Stimulated activated CD8-positive, alpha-beta memory T cell treated with anti-CD3 and anti-CD28 coated beads, Interleukin-12 subunit alpha, Interleukin-12 subunit beta, amount 100 ng/mL, for 24 hours (primary cell): ENCODE data around the gene HOXA13.

Source experiments
- DNase-seq: peaks from one replicate; pipeline ENCODE4 v3.0.0-alpha.2; 2020; ENCODE audit errors: extremely low read depth

HOXA13 gene

GRCh38 chr7:27170426-27171324, 29.2 kb downstream of the HOXA13 start:
- DNase-seq = no peak

DNA sequence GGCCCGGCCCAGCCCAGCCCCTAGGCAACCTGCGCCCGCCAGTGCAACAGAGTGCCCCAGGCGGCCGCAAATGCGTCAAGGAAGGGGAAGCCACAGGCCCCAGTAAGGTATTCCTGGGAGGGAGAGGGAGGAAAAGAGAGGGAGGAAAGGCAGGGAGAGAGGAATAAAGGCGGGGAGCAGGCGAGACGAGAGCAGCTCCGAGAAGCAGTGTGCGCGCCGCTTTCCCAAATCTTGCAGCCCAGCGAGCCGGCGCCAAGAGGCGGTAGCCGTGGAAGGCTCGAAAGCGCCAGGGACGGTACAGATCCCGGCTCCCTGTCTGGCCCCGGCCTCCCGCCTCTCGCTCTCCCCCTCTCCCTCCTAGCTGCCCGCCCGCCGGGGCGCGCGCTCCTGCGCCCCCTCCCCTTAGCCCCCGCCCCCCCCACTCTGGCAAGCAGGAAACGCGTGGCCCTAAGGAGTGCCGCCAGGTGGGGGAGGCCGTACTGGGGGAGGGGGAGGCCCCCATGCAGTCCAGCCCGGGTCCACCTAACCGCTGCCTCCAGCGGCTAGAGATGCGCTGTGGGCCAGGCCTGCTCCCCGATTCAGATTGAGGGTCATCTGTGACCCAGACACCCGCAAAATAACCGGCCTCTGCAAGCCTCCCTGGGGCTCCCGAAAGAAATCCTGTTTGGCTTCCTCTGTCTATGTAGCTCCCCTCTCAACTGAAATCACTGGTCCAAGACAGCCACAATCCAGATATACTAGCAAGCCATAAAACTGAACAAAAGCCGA, 30.0 kb downstream of the HOXA13 start:
- no peak for DNase-seq

DNA sequence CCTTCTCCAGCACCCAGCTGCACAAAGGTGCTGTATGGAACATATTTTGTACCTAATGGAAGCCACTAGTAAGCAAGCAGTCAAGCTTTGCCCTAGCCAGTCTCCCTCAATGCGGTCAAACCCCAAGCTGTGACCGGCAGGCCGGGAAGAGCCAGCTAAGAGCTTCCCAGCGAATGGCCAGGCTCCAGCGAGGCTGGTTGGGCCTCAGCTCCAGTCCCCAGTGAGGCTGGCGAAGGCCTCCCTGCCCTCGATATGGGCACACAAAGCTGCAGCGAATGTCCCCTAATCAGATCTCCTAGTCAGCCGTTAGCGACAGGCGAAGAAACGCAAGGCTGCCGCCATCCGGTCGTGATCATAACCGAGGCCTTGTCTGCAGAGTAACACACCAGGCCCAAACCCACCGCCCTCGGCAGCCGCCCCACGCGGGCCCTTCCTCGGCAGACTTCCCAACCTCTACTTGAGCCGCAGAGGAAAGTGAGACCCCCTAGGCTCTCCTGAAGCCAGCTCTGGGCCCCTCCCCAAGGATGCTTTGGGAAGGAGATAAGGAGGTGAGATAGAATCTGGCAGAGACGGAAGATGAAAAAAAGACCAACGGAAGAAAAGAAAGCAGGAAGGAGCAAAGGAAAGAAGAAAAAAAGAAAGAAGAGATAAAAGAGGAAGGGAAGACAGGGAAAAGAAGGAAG, 31.5 kb downstream of the HOXA13 start:
- no peak for DNase-seq

DNA sequence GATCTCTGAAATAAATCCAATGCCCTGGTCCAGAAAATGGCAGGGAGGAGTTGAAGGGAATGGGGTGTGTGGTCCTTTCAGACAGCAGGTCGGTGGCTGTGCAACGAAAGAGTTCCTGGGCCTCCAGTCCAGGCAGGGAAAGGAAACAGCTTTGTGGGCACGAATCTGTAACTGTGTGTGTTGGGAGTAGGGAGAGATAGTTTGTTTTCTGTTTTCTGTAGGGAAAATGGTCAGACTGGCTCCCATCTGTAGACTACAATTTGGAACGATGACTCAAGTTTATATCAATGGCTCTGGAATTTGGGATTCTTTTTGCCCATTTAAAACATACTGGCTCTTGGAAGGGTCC, 32.0 kb downstream of the HOXA13 start:
- no peak for DNase-seq

GRCh38 chr7:27166531-27167505, 33.1 kb downstream of the HOXA13 start:
- no peak for DNase-seq

GRCh38 chr7:27165996-27166530, 33.8 kb downstream of the HOXA13 start:
- no peak for DNase-seq

DNA sequence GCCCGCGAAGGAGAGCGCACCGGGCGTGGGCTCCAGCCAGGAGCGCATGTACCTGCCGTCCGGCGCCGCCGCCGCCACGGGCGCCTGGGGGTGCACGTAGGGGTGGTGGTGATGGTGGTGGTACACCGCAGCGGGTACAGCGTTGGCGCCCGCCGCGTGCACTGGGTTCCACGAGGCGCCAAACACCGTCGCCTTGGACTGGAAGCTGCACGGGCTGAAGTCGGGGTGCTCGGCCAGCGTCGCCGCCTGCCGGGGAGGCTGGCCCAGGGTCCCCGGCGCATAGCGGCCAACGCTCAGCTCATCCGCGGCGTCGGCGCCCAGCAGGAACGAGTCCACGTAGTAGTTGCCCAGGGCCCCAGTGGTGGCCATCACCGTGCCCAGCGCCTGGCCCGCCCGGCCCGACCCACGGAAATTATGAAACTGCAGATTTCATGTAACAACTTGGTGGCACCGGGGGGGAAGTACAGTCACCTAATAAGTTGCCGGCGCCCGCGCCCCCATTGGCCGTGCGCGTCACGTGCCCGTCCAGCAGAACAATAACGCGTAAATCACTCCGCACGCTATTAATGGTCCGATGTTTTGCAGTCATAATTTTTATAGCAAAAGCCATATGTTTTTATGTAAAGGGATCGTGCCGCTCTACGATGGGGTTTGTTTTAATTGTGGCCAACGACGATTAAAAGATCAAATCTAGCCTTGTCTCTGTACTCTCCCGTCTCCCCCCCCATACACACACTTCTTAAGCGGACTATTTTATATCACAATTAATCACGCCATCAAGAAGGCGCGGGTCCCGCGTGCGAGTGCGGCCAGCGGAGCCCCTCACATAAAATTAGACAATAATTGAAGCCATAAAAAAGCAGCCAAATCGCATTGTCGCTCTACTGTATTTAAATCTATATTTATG, 34.5 kb downstream of the HOXA13 start, which contains the start of gene HOXA9:
TSS of gene HOXA9 (minus strand) at position 449 of the 907 bp plus-strand sequence. CDS start at position 369, 80 bp downstream.
- no peak for DNase-seq

DNA sequence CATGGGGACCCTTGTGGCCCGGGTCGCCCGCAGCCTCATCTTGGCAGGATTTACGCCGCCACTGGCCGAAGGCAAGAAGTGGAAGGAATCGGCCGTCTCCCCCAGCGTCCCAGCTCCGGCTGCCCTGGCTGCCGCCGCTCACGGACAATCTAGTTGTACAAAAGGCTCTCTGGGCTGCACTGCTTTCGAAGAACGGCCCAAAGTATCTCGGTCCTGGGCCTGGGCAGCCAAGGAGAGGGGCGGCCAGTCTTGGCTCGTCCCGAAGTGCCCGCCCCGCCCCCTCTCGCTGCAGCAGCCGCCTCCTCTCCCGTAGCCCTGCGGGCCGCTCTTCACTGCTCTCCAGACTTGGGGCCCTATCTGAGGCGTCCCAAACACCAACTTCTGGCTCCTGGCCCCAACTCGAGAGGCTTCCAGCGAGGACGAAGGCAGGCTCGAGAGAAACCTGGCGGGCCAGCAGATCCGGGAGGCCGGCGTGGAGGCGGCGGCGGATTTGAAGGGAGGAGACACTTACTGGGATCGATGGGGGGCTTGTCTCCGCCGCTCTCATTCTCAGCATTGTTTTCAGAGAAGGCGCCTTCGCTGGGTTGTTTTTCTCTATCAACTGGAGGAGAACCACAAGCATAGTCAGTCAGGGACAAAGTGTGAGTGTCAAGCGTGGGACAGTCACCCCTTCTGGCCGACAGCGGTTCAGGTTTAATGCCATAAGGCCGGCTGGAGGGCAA, 35.4 kb downstream of the HOXA13 start:
- DNase-seq = no peak

- no peak for DNase-seq
Measured at GRCh38 chr7:27164045-27164366, 35.9 kb downstream of the HOXA13 start.

GRCh38 chr7:27163288-27164044, 36.4 kb downstream of the HOXA13 start:
- DNase-seq = no peak

DNA sequence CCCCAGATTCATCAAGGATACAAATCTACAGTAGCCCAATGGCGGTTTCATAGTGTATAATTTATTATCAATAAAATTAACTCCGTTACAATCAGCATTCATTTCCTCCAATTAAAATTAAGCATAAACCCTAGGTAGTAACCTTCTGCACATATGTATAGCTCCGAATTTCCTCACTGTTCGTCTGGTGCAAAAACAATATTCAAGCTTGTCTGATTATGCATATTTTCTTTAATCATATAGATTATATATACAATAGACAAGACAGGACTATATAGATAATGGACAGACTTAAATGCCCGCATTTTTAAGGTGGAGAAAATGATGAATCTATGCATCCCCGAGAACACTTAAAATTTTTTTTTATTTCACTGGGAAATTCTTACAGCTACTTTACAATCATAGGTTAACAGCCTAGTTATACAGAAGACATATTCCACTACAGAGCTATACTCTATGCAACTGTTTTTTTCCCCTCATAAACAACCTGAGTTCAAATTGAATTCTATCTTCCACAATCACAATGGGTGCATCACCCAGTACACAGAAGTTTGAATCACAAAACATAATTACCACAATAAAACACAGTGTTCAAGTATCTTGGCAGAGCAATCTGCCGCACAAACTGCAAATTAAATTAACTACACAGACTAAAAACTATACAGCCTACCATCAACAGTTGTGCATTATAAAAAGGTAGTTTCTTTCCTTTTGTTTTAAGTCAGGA, 37.2 kb downstream of the HOXA13 start:
- DNase-seq = no peak

DNA sequence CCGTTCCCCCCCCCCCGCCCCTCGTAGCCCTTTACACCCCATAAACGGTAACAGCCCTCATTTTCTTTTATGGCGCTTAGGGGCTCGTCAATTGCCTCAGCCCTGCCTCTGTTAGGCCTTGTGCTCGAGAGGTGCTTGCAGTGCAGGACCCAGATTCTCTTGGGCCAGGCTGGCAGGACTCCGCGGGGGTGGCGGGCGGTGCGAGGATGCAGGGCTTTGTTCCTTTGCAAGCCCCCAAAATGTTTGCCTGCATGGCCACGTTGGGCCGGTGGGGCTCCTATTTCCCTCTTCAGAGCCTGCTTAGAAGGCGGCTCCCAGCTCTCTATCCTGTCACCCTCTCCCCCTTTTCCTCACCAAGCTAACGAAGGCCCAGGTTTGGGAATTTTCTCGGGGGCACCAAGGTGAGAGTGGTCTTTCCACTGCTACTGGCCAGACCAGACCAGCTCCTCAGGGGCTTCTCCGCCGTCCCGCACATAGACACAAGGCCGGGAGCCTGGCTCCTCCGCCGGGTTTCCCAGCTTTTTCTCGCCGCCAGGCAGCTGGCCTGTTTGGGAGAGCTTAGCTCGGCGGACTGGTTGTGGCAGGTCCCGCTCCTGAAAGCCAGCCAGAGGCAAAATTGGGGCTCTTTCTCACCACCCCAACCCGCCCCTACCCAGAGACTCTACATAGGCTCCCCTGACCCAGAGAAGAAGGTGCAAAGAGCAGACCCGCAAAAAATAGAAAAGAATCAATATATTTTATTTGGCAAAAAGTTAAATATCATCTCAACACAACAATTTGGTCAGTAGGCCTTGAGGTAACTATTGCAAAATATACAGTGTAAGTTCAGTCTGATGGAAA, 38.0 kb downstream of the HOXA13 start:
- DNase-seq = no peak

DNA sequence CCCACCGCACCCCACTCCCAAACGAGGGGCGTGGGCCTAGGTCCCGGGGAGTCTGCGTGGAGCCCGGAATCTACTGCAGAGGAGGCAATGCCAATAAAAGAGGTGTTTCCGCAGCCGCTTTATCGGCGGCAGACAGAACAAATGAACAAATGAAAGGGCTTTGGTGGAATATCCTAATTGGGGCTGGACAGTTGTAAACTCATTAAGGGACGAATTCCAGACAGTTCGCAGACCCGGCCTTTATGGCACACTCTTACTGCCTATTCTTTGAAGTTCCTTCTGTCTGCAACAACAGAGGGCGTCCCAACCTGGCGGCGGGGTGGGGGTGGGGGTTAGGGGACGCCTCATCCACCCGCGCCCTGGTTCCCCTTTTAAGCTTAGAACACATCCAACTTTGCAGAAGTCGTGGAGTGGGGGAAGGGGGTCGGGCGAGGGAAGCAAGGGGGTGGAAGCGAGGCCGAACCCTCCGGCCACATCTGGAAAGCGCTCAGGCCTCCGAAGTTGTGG, 38.6 kb downstream of the HOXA13 start:
- DNase-seq = no peak

DNA sequence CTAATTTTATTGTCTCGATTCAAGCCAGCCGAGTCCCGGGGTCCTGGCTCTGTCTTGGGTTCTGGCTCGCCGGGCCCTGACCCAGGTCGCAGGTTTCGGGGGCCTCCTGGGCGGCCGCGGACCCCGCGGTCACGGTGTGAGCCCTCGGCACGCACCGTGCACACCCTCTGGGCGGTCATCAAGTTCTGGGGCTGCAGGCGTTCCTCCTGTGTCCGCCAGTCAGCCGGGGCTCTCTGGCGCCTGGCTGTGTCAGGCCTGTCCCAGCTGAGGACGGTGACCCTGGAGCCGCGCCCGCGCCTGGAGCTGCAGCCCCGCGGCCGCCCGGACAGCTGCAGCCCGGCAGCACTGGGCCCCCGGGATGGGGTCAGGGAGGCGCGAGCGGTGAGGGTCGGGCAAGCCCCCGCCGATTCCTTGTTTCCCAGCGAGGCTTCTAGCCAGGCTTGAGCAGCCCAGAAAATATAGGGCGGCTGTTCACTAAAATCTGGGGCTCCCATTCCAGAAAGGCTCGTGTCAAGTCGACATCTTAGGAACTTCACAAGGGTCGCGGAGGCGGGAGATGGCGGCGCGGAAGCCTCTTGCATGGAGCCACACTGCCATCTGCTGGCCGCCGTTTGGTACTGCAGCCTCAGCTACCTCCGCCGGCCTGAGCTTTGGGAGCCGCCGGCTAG, 39.2 kb downstream of the HOXA13 start:
- DNase-seq = peak; percentile 58

DNA sequence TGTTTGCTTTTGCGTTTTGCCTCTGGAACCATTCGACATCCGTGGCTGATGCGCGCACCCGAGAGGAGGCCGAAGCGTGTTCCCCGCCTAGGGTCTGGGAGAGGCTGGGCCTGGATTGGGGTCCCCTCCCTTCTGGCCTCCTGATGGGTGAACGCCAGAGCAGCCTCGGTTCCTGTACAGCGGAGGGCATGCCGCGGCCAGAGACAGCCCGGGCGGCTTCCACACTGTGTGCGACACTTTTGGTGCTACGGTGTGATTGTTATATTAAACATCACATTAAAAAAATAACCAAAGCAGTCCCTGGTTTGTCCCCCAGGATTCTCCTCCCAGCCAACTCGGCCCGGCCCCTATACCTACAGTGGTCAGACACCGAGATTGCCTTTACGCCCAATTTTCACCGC, 39.7 kb downstream of the HOXA13 start:
- no peak for DNase-seq
